ENCODE results near the gene LALBA. TPM values are rescaled to one million over a fixed set of nuclear protein-coding genes. Genes with fewer than 3 reads are reported as not detected.

LALBA gene
- total and polyA plus RNA-seq, 2 of the 8 experiments (the other 6 are each of a cell fraction or from before 2014, with no cell fraction given) = not detected

- H2AFZ ChIP-seq (ENCODE audit: low read length) = no peak overlapping the region
- no peak overlapping the region for H2BK12ac ChIP-seq (ENCODE audit: low read depth, low read length)
- H4K5ac ChIP-seq (ENCODE audit: insufficient read length, low read depth, low read length) = no peak overlapping the region
- ChIA-PET CTCF (ENCODE audit: partially characterized antibody) (interaction anchor here (1.0 to 1.5 kb wide), 2 partner anchors 16 to 61 kb away, joined by 3 to 4 read pairs; no protein-coding TSS in a partner anchor), POLR2A (ENCODE audit: partially characterized antibody) (no interaction called here)
- no peaks in the 10 kb centered on the region for H4K20me1 ChIP-seq (replicated peaks in 1 of 2; ENCODE audit: control insufficient read depth in 1 of 2, insufficient read depth in 2 of 2, low read length in 2 of 2)
- H4K8ac ChIP-seq (ENCODE audit: extremely low read depth, insufficient read depth, low read length) = no peak overlapping the region
- no peak for DNase-seq (ENCODE audit: low read depth in 1 of 2, low spot score in 2 of 2)
- no peak overlapping the region for H3K56ac ChIP-seq (replicated peaks; ENCODE audit: insufficient read length, low read depth, low read length)
- H3K27ac ChIP-seq (ENCODE audit: low read depth, low read length) = no peak overlapping the region
- H3K23ac ChIP-seq (ENCODE audit: insufficient read length) = no peak overlapping the region
- H3K9ac ChIP-seq (replicated peaks in 1 of 4; ENCODE audit: extremely low read depth in 1 of 4, low read depth in 3 of 4, low read length in 3 of 4) = no peak overlapping the region
- H2BK120ac ChIP-seq (replicated peaks; ENCODE audit: low read depth, low read length) = no peak overlapping the region
- no peaks in the 10 kb centered on the region for H3K79me1 ChIP-seq (ENCODE audit: low read depth, low read length)
- H3K4me2 ChIP-seq (ENCODE audit: insufficient read depth in 1 of 2, low read depth in 2 of 2, low read length in 2 of 2) = no peak overlapping the region
- H3K36me3 ChIP-seq (ENCODE audit: control insufficient read depth in 2 of 4, insufficient read depth in 4 of 4, low read length in 3 of 4) = no peaks in the 10 kb centered on the region
- H3K4ac ChIP-seq (replicated peaks; ENCODE audit: insufficient read length, low read depth, low read length) = no peak overlapping the region
- WGBS, 2 experiments (ENCODE audit: extremely low coverage in 1 of 2, insufficient coverage in 1 of 2, insufficient read length in 1 of 2, insufficient replicate concordance in 2 of 2, low coverage in 1 of 2, low lambda C conversion rate in 2 of 2, missing lambda C conversion rate in 1 of 2) = 80% methylated on average over 4 of the region's 4 CpGs; no CpG with 5 or more reads in 1 of the 2 experiments
- H3K4me3 ChIP-seq (ENCODE audit: extremely low read depth in 1 of 4, insufficient read depth in 2 of 4, low read depth in 3 of 4, low read length in 4 of 4) = no peak overlapping the region
- H3K14ac ChIP-seq (ENCODE audit: insufficient read length) = no peak overlapping the region
- H3K9me3 ChIP-seq (ENCODE audit: insufficient read depth in 2 of 2, low read depth in 1 of 2, low read length in 1 of 2) = peaks cover 3 to 5% of the 10 kb centered on the region in 2 experiments; a peak in 1 of 4 replicates
- no peak overlapping the region for H2BK20ac ChIP-seq (ENCODE audit: low read length)
- no peak overlapping the region for H2AK5ac ChIP-seq (ENCODE audit: low read depth, low read length)
- H3K23me2 ChIP-seq (ENCODE audit: low read depth, low read length) = no peaks in the 10 kb centered on the region
- no peak overlapping the region for H2BK5ac ChIP-seq (ENCODE audit: low read depth, low read length)
- H3K79me2 ChIP-seq (ENCODE audit: control insufficient read depth in 1 of 2, insufficient read depth in 2 of 2, low read length in 2 of 2) = no peaks in the 10 kb centered on the region
- FAIRE-seq = no peak
- no peaks in the 10 kb centered on the region for H3K27me3 ChIP-seq (replicated peaks in 1 of 4; ENCODE audit: control insufficient read depth in 3 of 4, extremely low read depth in 1 of 4, insufficient read depth in 3 of 4, low read length in 3 of 4)
- H3K4me1 ChIP-seq (replicated peaks in 1 of 4; ENCODE audit: control insufficient read depth in 3 of 4, insufficient read depth in 4 of 4, low read length in 3 of 4) = peaks cover 0 to 7% (median 2%) of the 10 kb centered on the region in 4 experiments; a peak in 1 of 7 replicates
- no peak overlapping the region for H3K18ac ChIP-seq (ENCODE audit: extremely low read depth, low read length)
- no peak overlapping the region for H4K91ac ChIP-seq (replicated peaks; ENCODE audit: insufficient read length, low read length)
- H2BK15ac ChIP-seq (ENCODE audit: low read length) = 0 out of 2 replicates have a peak overlapping the region, but pooled peaks have one; percentile 61
- TF ChIP-seq EZH2 (IDR thresholded peaks at IDR 0.05; ENCODE audit: low read depth, low read length, severe bottlenecking) (no peak), EP300 (IDR thresholded peaks at IDR 0.05; ENCODE audit: borderline replicate concordance in 1 of 2, low read depth in 2 of 2, low read length in 2 of 2) (no peak), TBP (IDR thresholded peaks at IDR 0.05; ENCODE audit: low read depth, low read length) (no peak), JUN (IDR thresholded peaks at IDR 0.05; ENCODE audit: low read depth, low read length) (no peak), CEBPB (IDR thresholded peaks at IDR 0.05; ENCODE audit: low read depth, low read length) (no peak), SP1 (IDR thresholded peaks at IDR 0.05; ENCODE audit: low read depth, low read length) (no peak), HDAC2 (IDR thresholded peaks at IDR 0.05; ENCODE audit: borderline replicate concordance in 1 of 2, low read depth in 2 of 2, low read length in 2 of 2) (no peak), ZNF274 (IDR thresholded peaks at IDR 0.05; ENCODE audit: borderline replicate concordance, extremely low read depth, low read length) (no peak), EGR1 (IDR thresholded peaks at IDR 0.05; ENCODE audit: borderline replicate concordance, low read depth, low read length) (no peak), YY1 (IDR thresholded peaks at IDR 0.05; ENCODE audit: low read depth, low read length) (no peak), TEAD4 (IDR thresholded peaks at IDR 0.05; ENCODE audit: low read depth, low read length) (no peak), MAX (IDR thresholded peaks at IDR 0.05) (no peak), ASH2L (IDR thresholded peaks at IDR 0.05; ENCODE audit: low read length) (no peak), CHD2 (IDR thresholded peaks at IDR 0.05; ENCODE audit: low read length) (no peak), POLR2A (IDR thresholded peaks at IDR 0.05; ENCODE audit: control extremely low read depth in 1 of 2, low read depth in 2 of 2, low read length in 2 of 2) (no peak)
Measured at GRCh38 chr12:48557919-48558318, 11.9 kb downstream of the LALBA start.

All from H1 (cell line).